Medulla oblongata (tissue), 1 donor: ENCODE data around the gene ZNF396.

Experiments
- DNase-seq: peaks from one replicate; pipeline ENCODE4 v3.0.0-alpha.2; 2015; ENCODE audit errors: extremely low spot score

Gene ZNF396

DNA sequence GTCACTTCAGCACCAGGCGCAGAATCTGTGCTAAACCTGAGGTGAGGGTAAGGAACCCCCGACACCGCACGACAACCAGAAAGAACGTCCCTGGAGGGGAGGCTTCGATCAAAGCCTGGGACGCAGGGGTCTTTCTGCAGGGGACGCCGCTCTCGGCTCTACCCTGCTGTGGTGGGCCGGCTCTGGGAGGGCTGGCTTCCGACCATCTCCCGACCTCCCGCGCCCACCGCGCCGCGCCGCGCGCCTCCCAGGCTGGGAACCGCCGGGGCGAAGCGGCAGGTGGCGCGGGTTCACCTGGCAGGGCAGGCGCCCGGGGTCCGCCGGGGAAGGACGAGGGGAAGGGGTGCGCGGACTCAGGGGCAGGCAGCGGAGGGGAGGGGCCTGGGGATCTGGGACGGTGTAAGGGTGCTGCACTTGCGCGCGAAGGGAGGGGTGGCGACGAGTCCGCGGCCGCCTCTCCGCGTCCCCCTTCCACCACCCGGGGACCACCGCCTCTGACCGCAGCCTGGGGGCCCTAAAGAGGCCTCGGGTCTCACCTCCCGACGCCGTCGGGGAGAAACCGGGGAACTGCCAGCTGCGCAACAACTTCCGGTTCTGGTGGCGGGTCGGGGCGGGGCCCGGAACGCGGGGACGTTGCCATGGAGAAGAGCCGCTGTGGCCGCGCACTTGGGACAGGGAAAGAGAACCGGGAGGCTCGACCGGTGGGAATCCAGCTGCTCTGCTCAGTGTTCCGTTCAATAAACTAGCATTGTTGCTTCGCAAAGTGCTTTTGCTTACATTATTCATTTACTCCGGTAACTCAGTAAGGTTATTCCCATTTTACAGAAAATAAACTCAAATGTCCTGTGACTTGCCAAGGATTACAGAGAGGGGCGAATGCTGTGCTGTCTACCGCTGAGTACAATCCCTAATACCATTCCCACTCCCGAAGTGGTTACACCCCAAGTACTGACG, at the start of gene ZNF396:
TSS of gene ZNF396 (minus strand) at position 596 of the 954 bp plus-strand sequence. CDS start 3,045 bp downstream, outside the sequence.
- DNase-seq: peak; percentile 66

DNA sequence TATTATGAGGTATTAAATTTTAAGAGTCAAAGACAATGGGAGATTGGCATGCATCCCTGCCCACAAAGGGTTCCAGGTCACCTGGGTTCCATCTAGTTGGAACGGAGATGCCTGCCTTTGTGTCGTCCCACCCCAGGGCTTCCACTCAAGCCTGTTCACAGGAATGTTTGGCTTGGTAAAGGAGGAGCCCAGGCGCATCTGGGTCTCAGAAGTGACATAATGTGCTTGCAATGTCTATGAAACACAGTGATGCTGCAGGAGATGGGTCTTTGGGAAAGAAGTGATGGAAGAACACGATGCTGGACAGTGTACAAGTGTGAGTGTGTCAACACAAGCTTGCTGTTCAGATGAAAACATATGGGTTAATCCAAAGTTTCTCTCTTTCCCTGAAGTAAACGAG, 49.6 kb upstream of the ZNF396 start:
- DNase-seq: no peak

- DNase-seq: no peak
Measured at GRCh38 chr18:35424356-35424755, 47.2 kb upstream of the ZNF396 start.

DNA sequence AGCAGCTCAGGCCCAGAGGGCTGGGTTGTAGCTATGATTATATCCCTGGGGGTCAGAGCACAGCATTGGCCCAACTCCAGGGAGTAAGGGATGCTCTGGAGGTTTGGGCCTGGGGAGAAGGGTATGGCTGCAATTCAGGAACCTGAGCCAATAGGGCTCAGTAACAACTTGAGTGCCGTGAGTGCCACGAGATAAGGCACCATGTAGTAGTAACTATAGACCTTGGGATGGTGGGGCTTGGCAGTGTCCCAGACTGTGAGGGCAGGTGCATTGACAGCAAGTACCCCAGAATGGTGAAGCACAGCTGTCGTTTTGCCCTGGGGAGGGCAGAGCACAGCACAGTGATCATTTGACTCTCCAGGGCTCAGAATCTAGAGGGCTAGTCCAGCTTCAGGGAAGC, 45.1 kb upstream of the ZNF396 start:
- no peak for DNase-seq

- no peak for DNase-seq
Measured at GRCh38 chr18:35418610-35419009, 41.5 kb upstream of the ZNF396 start.

- no peak for DNase-seq
Measured at GRCh38 chr18:35417223-35417622, 40.1 kb upstream of the ZNF396 start.

DNA sequence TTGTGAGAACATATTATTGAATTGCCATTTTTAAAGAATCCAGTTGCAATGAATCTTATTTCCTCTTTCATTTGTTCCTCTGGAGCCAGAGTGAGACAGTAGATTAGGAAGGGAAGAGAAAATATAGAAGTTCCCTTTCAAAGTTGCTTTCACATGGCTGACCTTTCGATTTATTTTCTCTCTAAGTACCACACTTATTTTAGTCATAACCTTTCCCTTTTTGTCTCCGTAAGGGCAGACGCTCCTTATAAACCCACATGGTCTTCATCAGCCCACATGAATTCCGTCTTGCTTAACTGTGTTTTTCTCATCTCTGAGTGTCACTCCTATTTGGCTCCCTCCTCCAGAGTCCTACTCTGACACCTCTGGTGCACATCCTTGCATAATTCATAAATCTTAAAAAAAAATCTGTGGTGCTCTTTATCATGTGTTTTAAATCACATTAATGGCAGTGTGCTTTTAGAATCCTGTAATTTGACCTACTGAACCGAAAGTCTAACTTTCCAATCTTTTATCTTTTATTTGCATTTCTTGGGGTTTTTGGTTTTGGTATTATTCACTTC, 38.5 kb upstream of the ZNF396 start:
- DNase-seq: peak; percentile 79

DNA sequence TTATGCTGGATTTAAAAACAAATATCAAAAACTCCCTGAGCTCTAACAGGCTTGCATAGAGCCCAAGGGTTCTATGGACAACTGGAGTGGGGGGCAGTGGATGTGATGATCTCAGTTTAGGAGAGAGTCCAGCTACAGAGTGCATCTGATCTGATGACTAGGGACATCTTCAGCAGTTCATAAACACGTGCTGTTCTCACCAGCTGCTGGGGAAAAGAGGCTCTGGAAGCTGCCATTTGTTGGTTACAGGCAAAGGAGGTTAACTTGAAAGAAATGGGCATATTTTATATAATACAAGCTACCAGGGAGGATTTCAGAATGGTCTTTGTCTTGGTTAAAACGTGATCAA, 36.0 kb upstream of the ZNF396 start:
- DNase-seq: no peak

DNA sequence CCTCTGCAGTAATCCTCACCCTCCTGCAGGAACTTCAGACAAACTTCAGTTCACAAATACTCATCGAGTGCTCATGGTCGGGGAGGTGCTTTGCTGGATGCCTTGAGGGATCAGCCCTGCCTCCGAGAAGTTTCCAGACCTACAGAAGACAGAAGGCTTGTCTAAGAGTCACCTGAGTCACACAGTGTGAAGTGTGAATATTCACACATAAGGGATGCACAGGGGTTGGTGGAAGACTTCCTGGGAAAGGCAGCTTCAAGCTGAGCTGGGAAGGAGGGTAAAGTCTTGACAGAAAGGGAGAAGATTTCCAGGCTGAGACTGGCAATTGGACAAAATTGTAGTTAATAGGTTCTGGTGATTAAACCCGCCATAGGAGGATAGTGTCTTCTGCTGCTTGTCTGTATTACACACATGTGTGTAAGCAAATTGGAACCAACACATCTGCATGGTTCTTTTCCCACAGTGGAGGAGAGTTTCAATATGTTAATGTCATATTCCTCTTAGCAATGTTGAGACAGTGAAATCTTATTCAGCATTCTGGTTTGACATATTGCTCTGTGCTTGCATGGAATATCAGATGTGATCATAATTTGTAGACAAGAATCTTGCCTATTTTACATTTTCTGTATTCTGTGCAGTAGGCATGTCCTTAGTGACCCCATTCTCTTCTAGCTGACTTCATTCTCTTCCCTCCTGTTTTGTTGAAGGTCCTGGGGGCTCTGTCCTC, 34.7 kb upstream of the ZNF396 start:
- DNase-seq: no peak

GRCh38 chr18:35410561-35410960, 33.4 kb upstream of the ZNF396 start:
- no peak for DNase-seq

DNA sequence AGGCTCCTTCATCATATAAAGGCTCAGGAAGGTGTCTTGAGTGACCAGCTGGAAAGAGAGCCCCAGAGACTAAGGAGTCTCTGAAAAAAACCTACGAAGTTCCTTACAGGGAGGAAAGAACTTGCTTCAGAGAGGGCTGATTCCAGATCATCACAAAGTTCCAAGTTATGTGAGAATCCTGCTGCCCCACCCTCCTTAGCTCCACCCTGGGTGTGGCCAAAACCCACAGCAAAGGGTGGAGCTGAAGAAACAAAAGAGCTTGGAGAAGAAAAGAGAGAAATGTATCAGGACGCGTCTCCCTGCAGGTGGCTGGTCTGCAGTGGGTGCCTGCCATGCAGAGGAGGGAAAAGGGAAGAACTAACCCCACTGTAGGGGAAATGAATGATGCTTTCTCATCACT, 32.8 kb upstream of the ZNF396 start:
- peak; percentile 22 for DNase-seq

DNA sequence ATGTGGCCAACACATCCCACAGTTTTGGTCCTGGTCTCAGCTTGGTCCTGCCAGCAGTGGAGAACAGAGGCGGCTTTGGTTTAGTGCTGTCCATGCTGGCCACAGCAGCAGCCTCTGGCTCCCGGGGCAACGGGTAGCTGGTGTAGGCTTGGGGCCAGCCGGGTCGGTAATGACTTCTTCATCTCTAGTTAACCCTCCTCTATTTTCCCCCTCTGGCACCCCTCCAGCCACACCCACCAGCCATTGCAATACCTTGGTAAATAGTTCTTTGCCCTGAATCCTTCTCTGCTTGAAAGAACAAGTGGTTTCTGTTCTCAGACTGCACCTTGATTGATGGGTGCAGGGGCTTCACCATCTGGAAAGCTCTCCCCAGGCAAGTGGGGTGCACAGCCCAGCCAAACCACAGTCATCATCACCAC, 31.7 kb upstream of the ZNF396 start:
- DNase-seq: no peak

DNA sequence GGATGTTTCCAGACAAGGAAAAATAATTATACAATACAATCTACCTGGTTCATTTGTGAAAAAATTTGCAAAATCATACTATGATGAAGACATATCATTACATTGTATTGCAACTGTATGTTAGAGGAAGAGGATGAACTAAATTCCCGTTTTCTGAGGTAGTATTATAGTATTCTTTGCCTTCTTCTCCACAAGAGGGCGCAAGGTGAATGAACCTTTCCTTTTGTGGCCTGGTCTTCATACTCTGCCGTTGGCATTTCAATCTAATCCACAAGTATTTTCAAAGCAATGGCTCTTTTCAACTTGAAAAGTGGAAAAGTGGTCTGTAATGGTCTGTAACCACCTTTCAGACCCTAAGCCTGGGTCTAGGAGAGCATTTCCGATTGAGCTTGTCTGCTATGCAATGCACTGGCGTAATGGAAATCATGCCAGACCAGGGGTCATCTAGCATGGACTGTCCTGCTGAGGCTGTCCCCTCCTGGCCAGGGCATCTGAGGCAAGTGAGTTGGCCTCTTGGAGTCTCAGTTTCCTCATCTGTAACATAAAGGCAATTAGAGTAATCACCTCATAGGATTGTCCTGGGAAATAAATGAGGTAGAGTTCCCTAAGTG, 30.8 kb upstream of the ZNF396 start:
- DNase-seq: peak; percentile 91

- no peak for DNase-seq
Measured at GRCh38 chr18:35406666-35407065, 29.5 kb upstream of the ZNF396 start.

GRCh38 chr18:35397976-35398375, 20.8 kb upstream of the ZNF396 start:
- no peak for DNase-seq

DNA sequence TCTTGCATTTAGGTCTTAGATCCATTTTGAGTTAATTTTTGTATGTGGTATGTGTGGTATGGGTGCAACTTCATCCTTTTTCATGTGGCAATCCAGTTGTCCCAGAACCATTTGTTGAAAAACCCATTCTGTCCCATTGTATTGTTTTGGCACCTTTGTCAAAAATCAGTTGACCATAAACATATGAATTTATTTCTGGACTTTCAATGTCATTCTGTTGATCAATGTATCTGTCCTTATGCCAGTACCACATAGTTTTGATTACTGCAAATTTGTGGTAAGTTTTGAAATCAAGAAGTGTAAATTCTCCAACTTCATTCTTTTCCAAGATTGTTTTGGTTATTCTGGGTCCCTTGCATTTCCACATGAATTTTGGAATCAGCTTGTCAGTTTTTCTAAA, 16.6 kb upstream of the ZNF396 start:
- no peak for DNase-seq

DNA sequence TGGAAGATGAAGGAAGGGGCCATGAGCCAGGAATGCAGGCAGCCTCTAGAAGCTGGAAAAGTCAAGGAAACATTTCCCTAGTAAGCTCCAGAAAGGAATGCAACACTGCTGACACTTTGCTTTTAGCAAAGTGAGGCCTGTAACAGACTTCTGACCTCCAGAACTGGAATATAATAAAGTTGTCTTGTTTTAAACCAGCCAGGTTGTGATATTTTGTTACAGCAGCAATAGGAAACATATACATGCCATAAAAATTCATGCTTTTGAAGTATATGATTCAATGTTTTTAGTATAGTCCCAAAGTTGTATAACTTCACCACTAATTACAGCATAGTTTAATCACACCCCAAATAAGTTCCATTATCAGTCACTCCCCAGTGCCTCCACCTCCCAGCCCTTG, 15.2 kb upstream of the ZNF396 start:
- DNase-seq: no peak

DNA sequence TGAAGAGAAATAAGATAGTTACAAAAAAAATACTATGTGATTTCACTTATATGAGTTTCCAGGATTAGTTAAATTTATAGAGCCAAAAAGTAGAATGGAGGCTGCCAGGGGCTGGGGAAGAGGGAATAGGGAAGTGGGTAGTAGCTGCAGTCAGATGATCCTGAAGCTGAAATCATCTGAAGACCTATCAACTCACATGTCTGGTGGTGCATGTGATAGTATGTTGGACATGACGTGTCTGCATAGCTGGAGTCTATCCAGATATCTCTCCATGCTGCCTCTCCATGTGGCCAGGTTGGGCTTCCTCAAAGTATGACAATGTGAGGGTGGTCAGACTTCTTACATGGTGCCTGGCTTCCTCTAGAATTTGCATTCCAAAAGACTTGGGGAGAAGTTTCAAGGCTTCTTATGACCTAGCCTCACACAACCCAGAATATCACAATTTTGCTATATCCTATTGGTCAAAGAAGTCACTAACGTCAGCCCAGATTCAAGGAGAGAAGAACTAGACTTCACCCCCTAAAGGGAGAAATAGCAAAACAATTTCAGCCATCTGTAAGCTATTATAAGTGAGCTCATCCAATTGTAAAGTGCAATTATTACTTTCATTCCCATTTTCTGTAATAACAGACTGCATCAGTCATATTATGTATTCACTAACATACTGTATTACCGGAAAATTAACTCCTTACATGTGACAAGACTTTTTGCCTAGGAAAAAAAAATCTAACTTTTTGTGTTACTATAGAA, 14.0 kb upstream of the ZNF396 start:
- DNase-seq: no peak

DNA sequence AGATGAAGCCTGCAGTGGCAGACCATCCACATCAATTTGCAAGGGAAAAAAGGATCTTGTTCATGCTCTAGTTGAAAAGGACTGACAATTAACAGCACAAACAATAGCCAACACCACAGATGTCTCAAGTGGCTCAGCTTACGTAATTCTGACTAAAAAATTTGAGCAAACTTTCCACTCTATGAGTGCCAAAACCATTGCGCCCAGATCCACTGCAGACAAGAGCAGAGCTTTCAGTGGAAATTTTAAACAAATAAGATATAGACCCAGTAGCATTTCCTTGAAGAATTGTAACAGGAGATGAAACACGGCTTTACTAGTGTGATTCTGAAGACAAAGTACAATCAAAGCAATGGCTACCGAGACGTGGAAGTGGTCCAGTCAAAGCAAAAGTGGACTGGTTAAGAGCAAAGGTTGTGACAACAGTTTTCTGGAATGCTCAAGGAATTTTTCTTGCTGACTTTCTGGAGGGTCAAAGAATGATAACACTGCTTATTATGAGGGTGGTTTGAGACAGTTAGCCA, 12.0 kb upstream of the ZNF396 start:
- peak; percentile 32 for DNase-seq

- DNase-seq: no peak
Measured at GRCh38 chr18:35387152-35387571, 10.0 kb upstream of the ZNF396 start.

GRCh38 chr18:35386600-35387100, 9.5 kb upstream of the ZNF396 start:
- DNase-seq: peak; percentile 94
